Measurements from ENCODE around the gene KRTAP4-4. TPM values are rescaled to one million over a fixed set of nuclear protein-coding genes. Genes with fewer than 3 reads are reported as not detected.
"Not testable (repeated sequence)": the region's sequence is repeated elsewhere in the genome, so short reads cannot be mapped to it uniquely, and the experiment has no call there.

Gene KRTAP4-4
- total and polyA plus RNA-seq, 2 of the 8 experiments (the other 6 are each of a cell fraction or from before 2014, with no cell fraction given), result not detected

DNA sequence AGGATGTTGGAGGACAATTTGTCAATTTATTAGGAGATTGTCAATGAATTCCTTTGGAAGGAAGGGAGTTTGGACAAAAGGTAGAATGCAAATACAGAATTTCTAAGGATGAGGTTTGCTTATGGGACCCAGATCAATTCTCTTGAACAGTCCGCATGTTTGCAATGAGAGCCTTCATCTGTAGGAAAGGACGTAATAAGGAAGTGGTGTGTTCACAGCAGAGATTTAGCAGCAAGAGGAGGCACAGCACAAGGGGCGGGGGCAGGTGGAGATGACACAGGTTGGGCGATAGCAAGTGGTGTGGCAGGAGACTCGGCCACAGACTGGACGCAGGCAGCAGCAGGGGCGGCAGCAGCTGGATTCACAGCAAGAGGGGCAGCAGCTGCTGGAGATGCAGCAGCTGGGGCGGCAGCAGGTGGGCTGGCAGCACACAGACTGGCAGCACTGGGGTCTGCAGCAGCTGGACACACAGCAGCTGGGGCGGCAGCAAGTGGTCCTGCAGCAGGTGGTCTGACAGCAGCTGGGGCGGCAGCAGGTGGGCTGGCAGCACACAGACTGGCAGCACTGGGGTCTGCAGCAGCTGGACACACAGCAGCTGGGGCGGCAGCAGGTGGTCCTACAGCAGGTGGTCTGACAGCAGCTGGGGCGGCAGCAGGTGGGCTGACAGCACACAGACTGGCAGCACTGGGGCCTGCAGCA lies 37.1 kb downstream of the KRTAP4-4 start:
- H2AK5ac ChIP-seq (ENCODE audit: low read depth, low read length); H2BK12ac ChIP-seq (ENCODE audit: low read depth, low read length): not testable (repeated sequence)
- WGBS, 2 experiments (ENCODE audit: extremely low coverage in 1 of 2, insufficient coverage in 1 of 2, insufficient read length in 1 of 2, insufficient replicate concordance in 2 of 2, low coverage in 1 of 2, low lambda C conversion rate in 2 of 2, missing lambda C conversion rate in 1 of 2), result 89% methylated on average over 12 of the region's 12 CpGs; no CpG with 5 or more reads in 1 of the 2 experiments

More for the DNA sequence above, 37.1 kb downstream of the KRTAP4-4 start:
- H2AFZ ChIP-seq (ENCODE audit: low read length); H3K23me2 ChIP-seq (ENCODE audit: low read depth, low read length); H3K14ac ChIP-seq (ENCODE audit: insufficient read length); POLR2A ChIA-PET (ENCODE audit: partially characterized antibody); H3K18ac ChIP-seq (ENCODE audit: extremely low read depth, low read length); H3K4me1 ChIP-seq (replicated peaks in 1 of 4; ENCODE audit: control insufficient read depth in 3 of 4, insufficient read depth in 4 of 4, low read length in 3 of 4); FAIRE-seq; H2BK20ac ChIP-seq (ENCODE audit: low read length); H4K5ac ChIP-seq (ENCODE audit: insufficient read length, low read depth, low read length); H4K8ac ChIP-seq (ENCODE audit: extremely low read depth, insufficient read depth, low read length); H3K4me2 ChIP-seq (ENCODE audit: insufficient read depth in 1 of 2, low read depth in 2 of 2, low read length in 2 of 2); H2BK120ac ChIP-seq (replicated peaks; ENCODE audit: low read depth, low read length); H3K9ac ChIP-seq (replicated peaks in 1 of 4; ENCODE audit: extremely low read depth in 1 of 4, low read depth in 3 of 4, low read length in 3 of 4); H2BK15ac ChIP-seq (ENCODE audit: low read length); H3K4me3 ChIP-seq (ENCODE audit: extremely low read depth in 1 of 4, insufficient read depth in 2 of 4, low read depth in 3 of 4, low read length in 4 of 4); H3K79me2 ChIP-seq (ENCODE audit: control insufficient read depth in 1 of 2, insufficient read depth in 2 of 2, low read length in 2 of 2); H4K20me1 ChIP-seq (replicated peaks in 1 of 2; ENCODE audit: control insufficient read depth in 1 of 2, insufficient read depth in 2 of 2, low read length in 2 of 2); H3K79me1 ChIP-seq (ENCODE audit: low read depth, low read length); H4K91ac ChIP-seq (replicated peaks; ENCODE audit: insufficient read length, low read length); H3K56ac ChIP-seq (replicated peaks; ENCODE audit: insufficient read length, low read depth, low read length); H3K27ac ChIP-seq (ENCODE audit: low read depth, low read length); CTCF ChIA-PET (ENCODE audit: partially characterized antibody); H2BK5ac ChIP-seq (ENCODE audit: low read depth, low read length); H3K23ac ChIP-seq (ENCODE audit: insufficient read length); H3K9me3 ChIP-seq (ENCODE audit: insufficient read depth in 2 of 2, low read depth in 1 of 2, low read length in 1 of 2); DNase-seq (ENCODE audit: low read depth in 1 of 2, low spot score in 2 of 2); H3K27me3 ChIP-seq (replicated peaks in 1 of 4; ENCODE audit: control insufficient read depth in 3 of 4, extremely low read depth in 1 of 4, insufficient read depth in 3 of 4, low read length in 3 of 4); H3K4ac ChIP-seq (replicated peaks; ENCODE audit: insufficient read length, low read depth, low read length); H3K36me3 ChIP-seq (ENCODE audit: control insufficient read depth in 2 of 4, insufficient read depth in 4 of 4, low read length in 3 of 4): not testable (repeated sequence)

Data from H1 (cell line).